NCI-H1694 treated with DMSO at 0.1 percent for 48 hours (cell line): ENCODE measurements around the gene GRIP1.

Source experiments
- DNase-seq: peaks from one replicate; lab custom pipeline; 2025; lab: John Stamatoyannopoulos, UW

Gene GRIP1

GRCh38 chr12:66453120-66453519 lies 225.8 kb downstream of the GRIP1 start:
- no peak for DNase-seq

DNA sequence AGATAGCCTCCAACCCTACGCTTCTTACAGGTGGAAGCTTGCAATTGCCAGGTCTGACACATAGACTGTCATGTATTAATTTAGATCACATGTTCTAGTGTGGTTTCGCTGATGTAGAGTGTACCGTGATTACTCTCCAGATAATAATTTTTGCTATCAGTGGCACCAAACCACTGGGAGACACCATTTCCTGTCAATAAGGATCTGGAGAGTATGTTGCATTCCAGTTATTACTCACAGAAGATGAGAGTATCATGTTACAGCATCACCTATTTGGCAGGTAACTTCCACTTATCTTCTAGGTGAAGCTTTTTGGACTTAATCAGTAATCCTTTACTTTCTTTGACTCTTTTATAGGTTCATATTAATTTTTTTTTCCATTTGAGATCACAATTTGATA lies 229.3 kb downstream of the GRIP1 start:
- DNase-seq, result no peak

DNA sequence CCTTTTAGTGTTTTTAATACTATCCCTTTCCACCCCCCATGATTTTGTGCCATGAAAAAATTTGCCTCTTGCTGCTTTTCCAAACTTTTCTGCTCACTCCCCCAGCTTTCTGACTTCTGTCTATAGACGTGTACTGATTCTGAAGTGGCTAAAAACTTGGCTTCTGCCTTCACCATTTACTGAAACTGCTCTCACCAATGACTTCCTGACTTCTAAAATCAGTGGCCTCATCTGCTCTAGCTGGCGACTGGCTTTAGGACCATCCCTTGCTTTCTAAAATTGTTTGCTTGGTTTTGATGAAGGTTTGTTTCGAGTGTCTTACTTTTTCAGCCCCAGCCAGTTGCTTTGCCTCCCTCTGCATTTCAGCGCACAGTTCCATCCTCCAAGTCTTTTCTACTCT lies 231.2 kb downstream of the GRIP1 start:
- DNase-seq, result no peak

DNA sequence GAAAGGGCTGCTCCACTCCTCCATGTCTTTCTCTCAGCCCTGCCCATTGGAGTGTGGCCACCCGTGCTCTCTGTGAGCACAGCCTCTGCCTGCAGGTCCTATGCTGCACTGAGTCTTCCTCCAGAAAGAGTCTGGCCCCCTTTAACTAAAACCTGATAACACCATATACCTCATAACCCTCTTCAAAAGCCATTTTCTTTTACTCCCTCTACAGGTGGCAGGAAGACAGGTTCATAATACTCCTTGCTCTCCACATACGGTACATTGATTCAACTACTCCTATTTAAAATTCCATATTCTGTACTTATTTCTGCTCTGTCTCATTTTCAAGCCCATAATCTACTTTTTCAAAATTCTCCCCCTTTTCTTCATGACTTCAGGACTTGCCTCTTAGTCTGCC lies 232.6 kb downstream of the GRIP1 start:
- no peak for DNase-seq

DNA sequence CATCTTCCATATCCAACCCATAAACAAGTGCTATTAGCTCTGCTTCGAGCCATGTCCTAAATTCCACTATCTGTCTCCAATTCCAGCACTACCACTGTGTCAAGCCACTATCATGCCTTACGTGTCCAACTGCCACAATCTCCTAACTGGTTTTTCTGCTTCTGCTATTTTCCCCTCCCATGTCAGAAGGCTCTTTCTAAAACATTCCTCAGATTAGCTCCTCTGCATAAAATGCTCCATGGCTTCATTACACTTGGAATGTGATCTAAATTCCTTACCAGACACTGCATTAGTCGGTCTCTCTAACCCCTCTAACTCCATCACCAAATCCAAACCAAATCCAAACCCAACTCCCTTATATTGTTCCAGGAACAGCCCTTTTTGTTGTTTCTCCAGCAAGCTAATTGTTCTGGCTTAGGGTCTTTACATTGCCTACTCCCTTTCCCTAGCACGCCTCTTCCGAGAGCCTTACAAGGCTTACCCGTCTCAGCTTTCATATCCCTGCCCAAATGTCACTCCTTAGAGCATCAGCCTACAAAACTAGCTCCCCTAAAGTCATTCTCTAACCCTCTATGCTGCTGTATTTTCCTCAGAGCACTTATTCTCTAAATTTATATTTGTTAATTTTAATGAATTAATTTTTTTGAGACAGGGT lies 236.8 kb downstream of the GRIP1 start:
- no peak for DNase-seq

- no peak for DNase-seq
These were observed 240.3 kb downstream of the GRIP1 start for GRCh38 chr12:66438601-66439000.

DNA sequence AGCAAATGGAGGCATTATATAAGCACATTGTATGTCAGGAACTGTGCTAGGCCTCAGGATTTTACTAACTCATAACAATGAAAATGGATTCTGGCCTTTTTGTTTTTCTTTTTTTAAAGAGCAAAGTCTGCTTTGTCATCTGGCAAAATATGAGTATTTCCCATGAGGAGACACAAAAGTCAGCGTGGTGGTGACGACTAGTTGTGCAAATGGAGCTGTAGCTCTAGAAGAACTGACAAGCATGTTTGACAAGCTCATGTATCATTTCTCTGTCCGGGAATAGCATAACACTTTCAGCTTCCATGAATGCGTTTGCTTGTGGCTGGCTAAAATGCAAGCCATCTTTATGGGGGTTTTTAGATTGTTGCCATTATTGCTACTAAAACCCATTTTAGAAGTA lies 248.8 kb downstream of the GRIP1 start:
- no peak for DNase-seq

GRCh38 chr12:66428870-66429269 lies 250.0 kb downstream of the GRIP1 start:
- DNase-seq, result no peak

DNA sequence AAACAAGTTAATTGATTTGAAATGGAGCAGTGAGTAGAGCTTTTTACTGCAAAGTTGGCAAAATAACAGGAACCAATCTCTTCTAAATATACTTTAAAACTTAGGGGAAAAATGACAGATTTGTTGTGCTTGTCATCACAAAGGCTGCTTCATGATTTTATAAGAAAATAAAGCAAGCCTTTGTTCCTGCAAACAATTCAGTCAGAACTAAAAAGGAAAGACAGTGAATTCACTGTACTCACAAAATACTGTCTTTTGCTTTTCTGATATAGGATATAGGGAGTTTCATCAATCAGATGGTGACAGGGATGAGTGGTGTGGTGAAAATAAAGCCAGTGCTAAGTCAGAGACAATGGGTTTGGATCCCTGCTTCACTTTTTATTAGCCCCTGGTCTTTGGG lies 250.6 kb downstream of the GRIP1 start:
- no peak for DNase-seq

GRCh38 chr12:66426696-66427095 lies 252.2 kb downstream of the GRIP1 start:
- no peak for DNase-seq

DNA sequence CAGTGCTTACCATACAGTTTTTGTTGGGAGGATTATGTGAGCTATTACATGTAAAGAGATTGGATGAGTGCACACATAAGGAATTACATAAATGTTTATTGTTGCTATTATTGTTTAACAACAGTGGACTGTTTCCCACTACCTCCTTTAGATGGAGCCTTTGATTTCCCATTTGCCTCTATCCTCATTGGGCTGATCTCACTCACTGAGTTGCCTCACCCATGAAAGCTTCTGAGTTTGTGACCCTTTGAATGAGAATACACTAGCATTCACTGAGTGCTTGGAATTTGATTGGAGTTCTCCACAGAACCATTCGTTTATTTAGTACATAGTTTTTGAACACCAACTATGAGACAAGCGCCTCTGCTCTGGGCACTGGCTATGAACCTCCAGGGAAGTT lies 255.6 kb downstream of the GRIP1 start:
- DNase-seq, result no peak

DNA sequence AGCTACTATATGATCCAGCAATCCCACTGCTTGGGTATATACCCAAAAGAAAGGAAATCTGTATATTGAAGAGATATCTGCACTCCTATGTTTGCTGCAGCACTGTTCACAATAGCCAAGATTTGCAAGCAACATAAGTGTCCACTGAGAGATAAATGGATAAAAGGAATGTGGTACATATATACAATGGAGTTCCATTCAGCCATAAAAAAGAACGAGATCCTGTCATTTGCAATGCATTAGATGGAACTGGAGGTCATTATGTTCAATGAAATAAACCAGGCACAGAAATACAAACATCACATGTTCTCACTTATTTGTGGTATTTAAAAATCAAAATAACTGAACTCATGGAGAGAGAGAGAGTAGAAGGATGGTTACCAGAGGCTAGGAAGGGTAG lies 260.0 kb downstream of the GRIP1 start:
- DNase-seq, result no peak

GRCh38 chr12:66417217-66417616 lies 261.7 kb downstream of the GRIP1 start:
- no peak for DNase-seq

GRCh38 chr12:66409195-66409871 lies 269.5 kb downstream of the GRIP1 start:
- DNase-seq, result peak; percentile 52

- DNase-seq, result no peak
These were observed 273.5 kb downstream of the GRIP1 start for GRCh38 chr12:66405395-66405794.

GRCh38 chr12:66403746-66404145 lies 275.1 kb downstream of the GRIP1 start:
- peak; percentile 90 for DNase-seq

DNA sequence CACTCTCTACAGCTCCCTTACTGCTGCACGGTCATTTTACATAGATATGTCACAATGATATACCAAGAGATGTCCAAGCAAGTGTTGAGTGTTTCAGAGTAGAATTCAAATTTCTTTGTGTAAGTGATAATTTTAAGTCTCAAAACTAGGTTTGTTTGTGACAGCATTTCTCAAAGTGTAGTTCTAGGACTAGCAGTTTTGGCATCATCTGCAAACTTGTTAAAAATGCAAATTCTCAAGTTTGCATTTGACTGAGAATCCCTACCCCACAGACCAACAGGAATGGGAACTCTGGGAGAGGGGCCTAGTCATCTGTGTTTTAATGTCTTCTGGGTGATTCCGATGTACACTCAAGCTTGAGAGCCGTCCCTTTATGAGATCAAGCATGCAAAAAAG lies 279.0 kb downstream of the GRIP1 start:
- no peak for DNase-seq

- DNase-seq, result peak; percentile 63
These were observed 279.7 kb downstream of the GRIP1 start for GRCh38 chr12:66398931-66399910.

- peak; percentile 36 for DNase-seq
These were observed 281.1 kb downstream of the GRIP1 start for GRCh38 chr12:66397574-66398290.

GRCh38 chr12:66393890-66394289 lies 285.0 kb downstream of the GRIP1 start:
- no peak for DNase-seq

DNA sequence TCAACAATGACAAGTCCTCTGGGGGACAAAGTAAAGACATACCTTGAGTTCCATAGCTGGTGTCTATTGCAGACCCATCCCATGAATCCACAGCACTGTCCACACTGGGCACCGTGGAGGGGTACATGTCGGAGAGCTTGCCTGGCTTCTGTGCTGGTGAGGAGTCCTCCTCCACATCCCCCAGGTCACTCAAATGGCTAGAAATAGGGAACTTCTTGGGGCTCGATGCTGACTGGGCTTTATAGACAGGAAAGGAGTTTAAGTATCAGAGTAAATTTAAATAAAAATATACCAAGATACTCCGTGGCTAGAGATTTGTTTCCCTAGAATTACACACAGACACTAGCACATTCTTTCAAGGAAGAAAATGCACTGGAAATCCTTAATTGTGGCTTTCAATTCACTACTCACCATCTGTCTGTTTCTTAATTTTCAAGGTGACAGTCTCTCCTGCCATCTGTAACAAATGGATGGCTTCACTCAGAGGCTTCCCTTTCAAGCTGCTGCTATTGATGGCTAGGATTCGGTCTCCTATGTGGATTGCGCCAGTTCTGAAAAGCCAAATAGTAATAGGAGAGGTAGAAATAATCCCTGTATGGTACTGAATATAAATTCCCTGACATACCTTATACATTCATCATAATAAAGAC lies 286.5 kb downstream of the GRIP1 start:
- peak; percentile 51 for DNase-seq

DNA sequence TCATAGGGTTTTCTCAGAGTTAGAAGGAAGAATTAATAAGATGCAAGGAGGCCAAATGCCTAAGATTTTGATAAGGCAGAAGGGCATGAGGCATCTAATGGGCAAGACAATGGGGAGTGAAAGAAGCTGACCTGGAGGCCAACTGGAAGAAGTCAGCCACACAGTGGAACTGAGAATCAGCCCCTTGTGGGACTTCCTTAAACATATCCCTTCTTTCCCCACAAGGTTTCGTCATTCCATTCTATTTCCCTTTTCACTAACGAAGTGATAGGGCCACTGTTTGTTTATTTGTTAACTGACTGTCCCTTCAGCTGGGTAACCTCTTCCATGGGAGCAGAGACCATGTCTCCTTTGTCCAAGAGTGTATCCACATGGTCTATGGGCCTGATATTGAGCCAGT lies 290.4 kb downstream of the GRIP1 start:
- DNase-seq, result no peak
